Spinal cord (tissue), 10 donors: ENCODE measurements around the gene HERC2. TPM values are rescaled to one million over a fixed set of nuclear protein-coding genes. Genes with fewer than 3 reads are reported as not detected.

Source experiments
- DNase-seq, 6 donors: peaks; one replicate each; pipeline versions ENCODE4 v3.0.0 to v3.0.0-alpha.2; 2013 to 2015; ENCODE audit warnings: low spot score in 6 of 6, low read depth in 4 of 6
- H3K27ac ChIP-seq: one replicate; pipeline ENCODE4 v1.5.1; 2013; ENCODE audit warnings: low read depth, low read length, control low read depth
- H3K27me3 ChIP-seq: one replicate; pipeline ENCODE4 v1.6.1; 2013; ENCODE audit warnings: low read length; ENCODE audit not compliant: control insufficient read depth, insufficient read depth
- H3K36me3 ChIP-seq: one replicate; pipeline ENCODE4 v1.6.1; 2013; ENCODE audit warnings: low read length; ENCODE audit not compliant: control insufficient read depth, insufficient read depth
- H3K4me1 ChIP-seq: one replicate; pipeline ENCODE4 v1.6.1; 2013; ENCODE audit warnings: low read length; ENCODE audit not compliant: control insufficient read depth, insufficient read depth
- H3K4me3 ChIP-seq: one replicate; pipeline ENCODE4 v1.5.1; 2013; ENCODE audit warnings: low read depth, low read length, control low read depth
- H3K9me3 ChIP-seq: one replicate; pipeline ENCODE4 v1.6.1; 2013; ENCODE audit warnings: low read length; ENCODE audit not compliant: control insufficient read depth, insufficient read depth
- WGBS: methylation state at CpG from one replicate; pipeline ENCODE4 v1.1.5; 2013; ENCODE audit warnings: missing lambda C conversion rate; ENCODE audit not compliant: insufficient coverage; 5-methylcytosine and 5-hydroxymethylcytosine counted together
- polyA plus RNA-seq, 2 donors: library from polyadenylated mRNA; unstranded; fragments of 120-200 nt; gene quantifications; one replicate each; pipeline ENCODE4 v1.2.1, GENCODE V29; 2013; ENCODE audit not compliant: insufficient read length in 2 of 2
- total RNA-seq, 2 donors: library from RNA; depleted of rRNA in 1 of 2; stranded (reverse); fragments of 120-200 nt in 1 of 2; fragments of >200 nt in 1 of 2; gene quantifications; one replicate each; pipeline versions ENCODE4 v1.2.3 to v1.2.4, GENCODE V29; 2013 to 2014
- donor health status: healthy.

The HERC2 gene
- total and polyA plus RNA-seq, 4 donors: 62.9 to 96.2 (median 78.5) TPM

GRCh38 chr15:28086175-28086703, 235.7 kb downstream of the HERC2 start:
- Histone ChIP-seq H3K27me3 (no peaks in the 10 kb centered on the region), H3K4me3 (no peak overlapping the region), H3K9me3 (no peaks in the 10 kb centered on the region), H3K4me1 (no peaks in the 10 kb centered on the region), H3K27ac (no peak overlapping the region), H3K36me3 (no peaks in the 10 kb centered on the region)
- peak in 2 of 6 donors; percentile 38 to 41 for DNase-seq
- WGBS: no CpG with 5 or more reads among the region's 2 CpGs

GRCh38 chr15:28085489-28086174, 236.3 kb downstream of the HERC2 start:
- H3K9me3 ChIP-seq: no peaks in the 10 kb centered on the region
- no peak overlapping the region for H3K27ac ChIP-seq
- 74% methylated on average over 2 of the region's 4 CpGs for whole genome bisulfite sequencing
- no peaks in the 10 kb centered on the region for H3K36me3 ChIP-seq
- no peak for DNase-seq
- H3K4me1 ChIP-seq: no peaks in the 10 kb centered on the region
- no peaks in the 10 kb centered on the region for H3K27me3 ChIP-seq
- no peak overlapping the region for H3K4me3 ChIP-seq

- H3K27me3 ChIP-seq: no peaks in the 10 kb centered on the region
- H3K4me3 ChIP-seq: no peak overlapping the region
- no peak overlapping the region for H3K27ac ChIP-seq
- no peaks in the 10 kb centered on the region for H3K36me3 ChIP-seq
- DNase-seq: no peak
- H3K9me3 ChIP-seq: no peaks in the 10 kb centered on the region
- no peaks in the 10 kb centered on the region for H3K4me1 ChIP-seq
- WGBS: 67% methylated on average over 3 of the region's 3 CpGs
Observed at GRCh38 chr15:28084547-28084946, 237.4 kb downstream of the HERC2 start.

- WGBS: 65% methylated on average over 6 of the region's 11 CpGs
- Histone ChIP-seq H3K9me3 (no peaks in the 10 kb centered on the region), H3K4me1 (no peaks in the 10 kb centered on the region), H3K27me3 (no peaks in the 10 kb centered on the region), H3K36me3 (no peaks in the 10 kb centered on the region), H3K27ac (no peak overlapping the region), H3K4me3 (no peak overlapping the region)
- DNase-seq: no peak
Observed at GRCh38 chr15:28082891-28083684, 238.9 kb downstream of the HERC2 start.

GRCh38 chr15:28081594-28081993, 240.4 kb downstream of the HERC2 start:
- 96% methylated on average over 18 of the region's 20 CpGs for WGBS
- Histone ChIP-seq H3K4me1 (no peaks in the 10 kb centered on the region), H3K4me3 (no peak overlapping the region), H3K36me3 (no peaks in the 10 kb centered on the region), H3K27ac (no peak overlapping the region), H3K27me3 (no peaks in the 10 kb centered on the region), H3K9me3 (no peaks in the 10 kb centered on the region)
- no peak for DNase-seq

GRCh38 chr15:28080386-28080785, 241.6 kb downstream of the HERC2 start:
- Histone ChIP-seq H3K27ac (no peak overlapping the region), H3K4me1 (no peaks in the 10 kb centered on the region), H3K36me3 (no peaks in the 10 kb centered on the region), H3K27me3 (no peaks in the 10 kb centered on the region), H3K4me3 (no peak overlapping the region), H3K9me3 (no peaks in the 10 kb centered on the region)
- DNase-seq: peak in 2 of 6 donors; percentile 38 to 64
- 44% methylated on average over 2 of the region's 8 CpGs for WGBS

GRCh38 chr15:28079313-28079969, 242.5 kb downstream of the HERC2 start:
- Histone ChIP-seq H3K27ac (no peak overlapping the region), H3K9me3 (no peaks in the 10 kb centered on the region), H3K27me3 (no peaks in the 10 kb centered on the region), H3K4me1 (no peaks in the 10 kb centered on the region), H3K4me3 (no peak overlapping the region), H3K36me3 (no peaks in the 10 kb centered on the region)
- no peak for DNase-seq
- 96% methylated on average over 8 of the region's 9 CpGs for WGBS

- Histone ChIP-seq H3K4me3 (no peak overlapping the region), H3K36me3 (no peaks in the 10 kb centered on the region), H3K27me3 (no peaks in the 10 kb centered on the region), H3K27ac (no peak overlapping the region), H3K9me3 (no peaks in the 10 kb centered on the region), H3K4me1 (no peaks in the 10 kb centered on the region)
- DNase-seq: peak in 2 of 6 donors; percentile 27 to 54
- 71% methylated on average over 1 of the region's 1 CpG for WGBS
Observed at GRCh38 chr15:28078191-28078719, 243.7 kb downstream of the HERC2 start.

GRCh38 chr15:28075573-28075972, 246.4 kb downstream of the HERC2 start:
- no peaks in the 10 kb centered on the region for H3K4me1 ChIP-seq
- H3K36me3 ChIP-seq: no peaks in the 10 kb centered on the region
- no peaks in the 10 kb centered on the region for H3K9me3 ChIP-seq
- no CpG with 5 or more reads among the region's 1 CpG for WGBS
- H3K4me3 ChIP-seq: no peak overlapping the region
- H3K27me3 ChIP-seq: no peaks in the 10 kb centered on the region
- peak in 2 of 6 donors; percentile 38 to 90 for DNase-seq
- no peak overlapping the region for H3K27ac ChIP-seq
